ENCODE measurements around the gene C1orf226. TPM values are rescaled to one million over a fixed set of nuclear protein-coding genes. Genes with fewer than 3 reads are reported as not detected.

C1orf226 gene
- total RNA-seq, 1 experiment from 2014 or later, result 34.3 TPM

DNA sequence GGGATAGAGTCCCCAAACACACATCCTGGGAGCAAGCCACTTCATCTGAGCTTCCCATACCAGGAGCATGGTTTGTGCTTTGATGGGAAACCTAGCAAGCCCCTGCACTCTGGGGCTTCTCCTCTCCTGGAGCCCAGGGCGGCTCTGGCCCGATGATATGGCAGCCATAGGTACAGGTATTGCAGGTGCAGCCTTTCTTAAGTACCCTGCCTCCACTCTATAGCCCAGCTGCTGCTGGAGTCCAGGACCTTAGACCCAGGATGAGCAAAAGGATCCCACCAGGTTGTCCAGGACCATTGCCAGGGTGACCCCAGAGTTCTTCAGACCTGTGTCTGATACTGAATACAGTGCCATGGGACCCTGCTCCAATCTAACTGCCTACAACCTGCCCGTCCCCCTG is 4.2 kb downstream of the C1orf226 start:
- no peaks in the 10 kb centered on the region for H3K9me3 ChIP-seq (ENCODE audit: low read depth, low read length, poor library complexity, severe bottlenecking)
- H3K27ac ChIP-seq (ENCODE audit: low read depth, low read length, poor library complexity, severe bottlenecking), result peak overlapping the region; percentile 66
- H3K27me3 ChIP-seq (replicated peaks; ENCODE audit: insufficient read depth, low read depth, low read length, poor library complexity), result no peaks in the 10 kb centered on the region
- BruUV-seq (replicated peaks), result no TSS peak
- H3K36me3 ChIP-seq (ENCODE audit: insufficient read depth, low read length, poor library complexity, severe bottlenecking), result peaks cover 9% of the 10 kb centered on the region
- no peak overlapping the region for H3K4me3 ChIP-seq (ENCODE audit: low read depth, low read length, poor library complexity, severe bottlenecking)
- DNase-seq (ENCODE audit: low spot score), result no peak
- TF ChIP-seq, protein P1, sequence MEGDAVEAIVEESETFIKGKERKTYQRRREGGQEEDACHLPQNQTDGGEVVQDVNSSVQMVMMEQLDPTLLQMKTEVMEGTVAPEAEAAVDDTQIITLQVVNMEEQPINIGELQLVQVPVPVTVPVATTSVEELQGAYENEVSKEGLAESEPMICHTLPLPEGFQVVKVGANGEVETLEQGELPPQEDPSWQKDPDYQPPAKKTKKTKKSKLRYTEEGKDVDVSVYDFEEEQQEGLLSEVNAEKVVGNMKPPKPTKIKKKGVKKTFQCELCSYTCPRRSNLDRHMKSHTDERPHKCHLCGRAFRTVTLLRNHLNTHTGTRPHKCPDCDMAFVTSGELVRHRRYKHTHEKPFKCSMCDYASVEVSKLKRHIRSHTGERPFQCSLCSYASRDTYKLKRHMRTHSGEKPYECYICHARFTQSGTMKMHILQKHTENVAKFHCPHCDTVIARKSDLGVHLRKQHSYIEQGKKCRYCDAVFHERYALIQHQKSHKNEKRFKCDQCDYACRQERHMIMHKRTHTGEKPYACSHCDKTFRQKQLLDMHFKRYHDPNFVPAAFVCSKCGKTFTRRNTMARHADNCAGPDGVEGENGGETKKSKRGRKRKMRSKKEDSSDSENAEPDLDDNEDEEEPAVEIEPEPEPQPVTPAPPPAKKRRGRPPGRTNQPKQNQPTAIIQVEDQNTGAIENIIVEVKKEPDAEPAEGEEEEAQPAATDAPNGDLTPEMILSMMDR (conservative IDR thresholded peaks at IDR 0.05; ENCODE audit: low read depth, low read length), result no peak
- no peak for TF ChIP-seq EZH2 (IDR thresholded peaks at IDR 0.05; ENCODE audit: borderline replicate concordance, low read depth, low read length, poor library complexity, severe bottlenecking)
- H3K4me1 ChIP-seq (ENCODE audit: insufficient read depth, low read length, poor library complexity, severe bottlenecking), result peaks cover 46% of the 10 kb centered on the region
- intact Hi-C loops (cut with micrococcal nuclease; ENCODE audit: unreplicated experiment), result no loop called here
- ChIA-PET POLR2A (ENCODE audit: low non-redundant PET) (no interaction called here), CTCF (no interaction called here)

DNA sequence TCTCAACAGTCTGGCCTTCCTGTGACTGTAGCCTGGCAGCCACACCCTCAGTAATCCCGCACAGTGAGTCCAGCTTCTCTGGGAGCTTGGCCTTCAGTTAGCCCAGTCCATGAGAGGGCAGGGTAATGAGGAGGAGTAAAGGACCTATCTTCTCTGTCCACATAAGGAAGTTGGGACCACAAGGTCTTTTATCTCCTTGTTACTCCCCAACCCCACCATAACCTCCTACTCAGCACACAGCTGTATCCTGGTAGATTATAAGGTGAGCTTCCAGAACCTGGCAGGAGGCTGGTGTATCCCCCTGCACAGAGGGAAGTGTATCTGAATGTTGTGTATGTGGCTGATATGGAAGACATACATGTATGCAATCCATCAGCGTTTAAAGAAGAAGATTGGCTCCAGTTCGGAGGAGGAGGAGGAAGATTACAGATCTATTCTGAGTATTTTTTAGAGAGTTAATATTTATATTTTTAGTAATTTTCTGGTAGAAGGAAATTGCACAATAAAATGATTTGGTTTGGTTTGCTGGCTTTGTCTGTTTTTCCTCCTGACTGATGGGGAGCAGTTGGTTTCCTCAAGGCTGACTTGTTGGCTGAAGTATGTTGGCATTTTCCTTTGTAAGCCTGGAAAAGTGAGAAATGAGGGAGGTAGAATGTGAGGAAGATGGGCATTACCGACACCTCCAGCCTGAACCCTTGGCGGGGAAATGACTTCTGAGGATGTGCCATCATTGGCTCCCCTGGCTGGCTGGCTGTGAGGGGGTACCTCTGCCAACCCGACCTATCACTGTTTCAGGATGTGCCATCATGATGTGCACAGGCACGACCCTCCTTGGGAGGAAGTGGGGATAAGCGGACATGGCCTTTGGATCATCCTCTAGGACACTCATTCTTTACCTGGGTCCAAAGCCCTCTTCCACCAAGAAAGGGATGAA is 5.0 kb downstream of the C1orf226 start:
- no peak for DNase-seq (ENCODE audit: low spot score)
- no peak for TF ChIP-seq EZH2 (IDR thresholded peaks at IDR 0.05; ENCODE audit: borderline replicate concordance, low read depth, low read length, poor library complexity, severe bottlenecking)
- TF ChIP-seq, protein P1 (conservative IDR thresholded peaks at IDR 0.05; ENCODE audit: low read depth, low read length), result no peak
- Histone ChIP-seq H3K27ac (ENCODE audit: low read depth, low read length, poor library complexity, severe bottlenecking) (peak overlapping the region; percentile 99), H3K4me3 (ENCODE audit: low read depth, low read length, poor library complexity, severe bottlenecking) (no peak overlapping the region), H3K36me3 (ENCODE audit: insufficient read depth, low read length, poor library complexity, severe bottlenecking) (peaks cover 9% of the 10 kb centered on the region), H3K4me1 (ENCODE audit: insufficient read depth, low read length, poor library complexity, severe bottlenecking) (peaks cover 54% of the 10 kb centered on the region), H3K9me3 (ENCODE audit: low read depth, low read length, poor library complexity, severe bottlenecking) (no peaks in the 10 kb centered on the region), H3K27me3 (replicated peaks; ENCODE audit: insufficient read depth, low read depth, low read length, poor library complexity) (no peaks in the 10 kb centered on the region)
- BruUV-seq (replicated peaks), result no TSS peak
- CTCF ChIA-PET, result no interaction called here
- POLR2A ChIA-PET (ENCODE audit: low non-redundant PET), result no interaction called here
- intact Hi-C loops (cut with micrococcal nuclease; ENCODE audit: unreplicated experiment), result no loop called here

GRCh38 chr1:162387226-162388082 is 5.9 kb downstream of the C1orf226 start:
- BruUV-seq (replicated peaks), result no TSS peak
- H3K27ac ChIP-seq (ENCODE audit: low read depth, low read length, poor library complexity, severe bottlenecking), result peak overlapping the region; percentile 99

More at GRCh38 chr1:162387226-162388082, 5.9 kb downstream of the C1orf226 start:
- Histone ChIP-seq H3K36me3 (ENCODE audit: insufficient read depth, low read length, poor library complexity, severe bottlenecking) (peaks cover 9% of the 10 kb centered on the region), H3K4me1 (ENCODE audit: insufficient read depth, low read length, poor library complexity, severe bottlenecking) (peaks cover 58% of the 10 kb centered on the region), H3K27me3 (replicated peaks; ENCODE audit: insufficient read depth, low read depth, low read length, poor library complexity) (no peaks in the 10 kb centered on the region), H3K9me3 (ENCODE audit: low read depth, low read length, poor library complexity, severe bottlenecking) (no peaks in the 10 kb centered on the region), H3K4me3 (ENCODE audit: low read depth, low read length, poor library complexity, severe bottlenecking) (no peak overlapping the region)
- ChIA-PET CTCF (no interaction called here), POLR2A (ENCODE audit: low non-redundant PET) (no interaction called here)
- no peak for DNase-seq (ENCODE audit: low spot score)
- TF ChIP-seq, protein P1 (conservative IDR thresholded peaks at IDR 0.05; ENCODE audit: low read depth, low read length), result no peak
- TF ChIP-seq EZH2 (IDR thresholded peaks at IDR 0.05; ENCODE audit: borderline replicate concordance, low read depth, low read length, poor library complexity, severe bottlenecking), result no peak
- intact Hi-C loops (cut with micrococcal nuclease; ENCODE audit: unreplicated experiment), result no loop called here
